Ishikawa (cell line): ENCODE results near the gene VWDE.

Experiments used
- CEBPB ChIP-seq: IDR thresholded peaks from 2 replicates; pipeline ENCODE4 v1.6.1; 2012
- CREB1 ChIP-seq: IDR thresholded peaks from 2 replicates; pipeline ENCODE4 v1.6.1; 2012; ENCODE audit warnings: low read depth
- EGR1 ChIP-seq: IDR thresholded peaks from 2 replicates; pipeline ENCODE4 v1.6.1; 2012
- EP300 ChIP-seq: IDR thresholded peaks from 2 replicates; pipeline ENCODE4 v1.6.1; 2012; ENCODE audit warnings: borderline replicate concordance
- FOXM1 ChIP-seq: IDR thresholded peaks from 2 replicates; pipeline ENCODE4 v1.6.1; 2012; ENCODE audit warnings: low read depth, borderline replicate concordance
- NFIC ChIP-seq: IDR thresholded peaks from 2 replicates; pipeline ENCODE4 v1.6.1; 2012
- RAD21 ChIP-seq: IDR thresholded peaks from 2 replicates; pipeline ENCODE4 v1.6.1; 2012; ENCODE audit warnings: low read depth
- TAF1 ChIP-seq: IDR thresholded peaks from 2 replicates; pipeline ENCODE4 v1.6.1; 2012; ENCODE audit warnings: low read depth, mild to moderate bottlenecking
- TCF12 ChIP-seq: IDR thresholded peaks from 2 replicates; pipeline ENCODE4 v1.6.1; 2012; ENCODE audit warnings: low read depth
- TEAD4 ChIP-seq: IDR thresholded peaks from 2 replicates; pipeline ENCODE4 v1.6.1; 2012
- YY1 ChIP-seq: IDR thresholded peaks from 2 replicates; pipeline ENCODE4 v1.6.1; 2012; ENCODE audit warnings: low read depth
- ZBTB7A ChIP-seq: IDR thresholded peaks from 2 replicates; pipeline ENCODE4 v1.6.1; 2012; ENCODE audit warnings: low read depth
- TF ChIP-seq, protein P1 (sequence below): IDR thresholded peaks from 2 replicates; pipeline ENCODE4 v1.6.1; 2012; ENCODE audit warnings: low read depth, mild to moderate bottlenecking
- TF ChIP-seq, protein P2 (sequence below): IDR thresholded peaks from 2 replicates; pipeline ENCODE4 v1.6.1; 2012
- TF ChIP-seq, protein P3 (sequence below): IDR thresholded peaks from 2 replicates; pipeline ENCODE4 v1.6.1; 2012

The VWDE gene

DNA sequence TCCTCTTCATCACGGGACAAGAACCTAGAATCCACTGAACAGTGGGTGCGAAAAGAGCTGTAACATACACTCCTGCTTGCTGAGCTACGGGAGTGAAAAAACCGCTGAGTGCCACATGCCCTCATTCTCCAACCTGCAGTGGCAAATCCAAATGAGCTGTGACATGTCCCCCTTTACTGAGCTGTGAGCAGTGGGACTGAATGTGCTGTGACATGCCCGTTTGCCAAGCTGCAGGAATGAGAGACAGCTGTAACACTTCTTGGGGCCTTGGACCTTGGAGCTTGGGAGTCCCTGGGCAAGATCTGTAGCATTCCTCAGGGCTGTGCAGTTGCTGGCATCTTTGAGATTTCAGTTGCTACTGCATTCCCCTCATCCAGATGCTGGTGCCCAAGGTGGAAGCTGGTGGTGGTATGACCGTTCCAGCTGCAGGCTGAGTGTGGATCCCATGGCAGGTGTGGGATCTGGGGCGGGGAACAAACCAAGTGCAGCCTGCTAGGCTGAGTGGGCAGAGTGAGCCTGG lies 107.6 kb downstream of the VWDE start:
- no peak for TF ChIP-seq TAF1

DNA sequence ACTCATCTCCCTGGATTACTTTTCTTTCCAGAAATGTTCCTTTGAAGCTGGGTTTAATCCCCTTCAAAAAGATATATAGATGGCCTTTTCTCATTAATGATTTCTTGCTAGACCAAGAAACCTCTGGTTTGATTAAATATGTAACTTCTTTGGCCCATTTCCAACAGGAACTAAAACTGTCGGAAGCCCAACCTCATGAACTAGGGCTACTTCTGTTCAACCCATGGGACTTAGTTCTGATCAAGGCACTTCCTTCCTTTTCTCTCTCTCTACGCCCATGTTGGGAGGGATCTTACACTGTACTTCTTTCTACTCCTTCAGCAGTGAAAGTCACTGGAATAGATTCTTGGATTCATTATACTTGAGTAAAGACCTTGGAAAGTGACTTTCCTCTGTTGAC lies 109.0 kb downstream of the VWDE start:
- no peak for TF ChIP-seq EP300
- TF ChIP-seq EGR1 = no peak
- TF ChIP-seq FOXM1 = no peak
- TF ChIP-seq TEAD4 = no peak
- TF ChIP-seq ZBTB7A = no peak
- TF ChIP-seq, protein P1, sequence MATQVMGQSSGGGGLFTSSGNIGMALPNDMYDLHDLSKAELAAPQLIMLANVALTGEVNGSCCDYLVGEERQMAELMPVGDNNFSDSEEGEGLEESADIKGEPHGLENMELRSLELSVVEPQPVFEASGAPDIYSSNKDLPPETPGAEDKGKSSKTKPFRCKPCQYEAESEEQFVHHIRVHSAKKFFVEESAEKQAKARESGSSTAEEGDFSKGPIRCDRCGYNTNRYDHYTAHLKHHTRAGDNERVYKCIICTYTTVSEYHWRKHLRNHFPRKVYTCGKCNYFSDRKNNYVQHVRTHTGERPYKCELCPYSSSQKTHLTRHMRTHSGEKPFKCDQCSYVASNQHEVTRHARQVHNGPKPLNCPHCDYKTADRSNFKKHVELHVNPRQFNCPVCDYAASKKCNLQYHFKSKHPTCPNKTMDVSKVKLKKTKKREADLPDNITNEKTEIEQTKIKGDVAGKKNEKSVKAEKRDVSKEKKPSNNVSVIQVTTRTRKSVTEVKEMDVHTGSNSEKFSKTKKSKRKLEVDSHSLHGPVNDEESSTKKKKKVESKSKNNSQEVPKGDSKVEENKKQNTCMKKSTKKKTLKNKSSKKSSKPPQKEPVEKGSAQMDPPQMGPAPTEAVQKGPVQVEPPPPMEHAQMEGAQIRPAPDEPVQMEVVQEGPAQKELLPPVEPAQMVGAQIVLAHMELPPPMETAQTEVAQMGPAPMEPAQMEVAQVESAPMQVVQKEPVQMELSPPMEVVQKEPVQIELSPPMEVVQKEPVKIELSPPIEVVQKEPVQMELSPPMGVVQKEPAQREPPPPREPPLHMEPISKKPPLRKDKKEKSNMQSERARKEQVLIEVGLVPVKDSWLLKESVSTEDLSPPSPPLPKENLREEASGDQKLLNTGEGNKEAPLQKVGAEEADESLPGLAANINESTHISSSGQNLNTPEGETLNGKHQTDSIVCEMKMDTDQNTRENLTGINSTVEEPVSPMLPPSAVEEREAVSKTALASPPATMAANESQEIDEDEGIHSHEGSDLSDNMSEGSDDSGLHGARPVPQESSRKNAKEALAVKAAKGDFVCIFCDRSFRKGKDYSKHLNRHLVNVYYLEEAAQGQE = no peak
- TF ChIP-seq YY1 = no peak
- no peak for TF ChIP-seq TCF12
- TF ChIP-seq, protein P2, sequence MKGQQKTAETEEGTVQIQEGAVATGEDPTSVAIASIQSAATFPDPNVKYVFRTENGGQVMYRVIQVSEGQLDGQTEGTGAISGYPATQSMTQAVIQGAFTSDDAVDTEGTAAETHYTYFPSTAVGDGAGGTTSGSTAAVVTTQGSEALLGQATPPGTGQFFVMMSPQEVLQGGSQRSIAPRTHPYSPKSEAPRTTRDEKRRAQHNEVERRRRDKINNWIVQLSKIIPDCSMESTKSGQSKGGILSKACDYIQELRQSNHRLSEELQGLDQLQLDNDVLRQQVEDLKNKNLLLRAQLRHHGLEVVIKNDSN = no peak
- no peak for TF ChIP-seq RAD21
- no peak for TF ChIP-seq NFIC
- TF ChIP-seq CREB1 = no peak
- TF ChIP-seq, protein P3, sequence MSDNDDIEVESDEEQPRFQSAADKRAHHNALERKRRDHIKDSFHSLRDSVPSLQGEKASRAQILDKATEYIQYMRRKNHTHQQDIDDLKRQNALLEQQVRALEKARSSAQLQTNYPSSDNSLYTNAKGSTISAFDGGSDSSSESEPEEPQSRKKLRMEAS = no peak
- TF ChIP-seq CEBPB = no peak

DNA sequence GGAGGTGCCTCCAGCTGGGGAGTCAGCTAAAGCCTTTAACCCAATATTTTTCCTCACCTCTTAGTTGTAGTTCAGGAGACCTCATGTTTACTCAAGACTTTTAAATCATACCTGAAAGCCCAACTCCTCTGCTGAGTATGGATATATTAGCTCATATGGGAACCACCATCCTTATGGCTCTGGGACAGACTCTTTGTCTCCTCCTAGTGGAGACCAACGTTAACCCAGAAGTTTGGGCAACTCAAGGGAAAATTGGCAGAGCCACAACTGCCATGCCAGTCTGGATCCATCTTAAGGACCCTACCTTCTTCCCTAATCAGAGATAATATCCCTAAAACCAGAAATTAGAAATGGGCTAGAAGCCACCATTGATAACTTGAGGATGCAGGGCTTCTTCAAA lies 111.8 kb downstream of the VWDE start:
- no peak for TF ChIP-seq NFIC
- no peak for TF ChIP-seq EP300
- TF ChIP-seq, protein P1 = no peak
- TF ChIP-seq RAD21 = peak; percentile 20; the same call in 1 of the 2 replicates
- TF ChIP-seq TCF12 = no peak
- TF ChIP-seq, protein P3 = no peak

DNA sequence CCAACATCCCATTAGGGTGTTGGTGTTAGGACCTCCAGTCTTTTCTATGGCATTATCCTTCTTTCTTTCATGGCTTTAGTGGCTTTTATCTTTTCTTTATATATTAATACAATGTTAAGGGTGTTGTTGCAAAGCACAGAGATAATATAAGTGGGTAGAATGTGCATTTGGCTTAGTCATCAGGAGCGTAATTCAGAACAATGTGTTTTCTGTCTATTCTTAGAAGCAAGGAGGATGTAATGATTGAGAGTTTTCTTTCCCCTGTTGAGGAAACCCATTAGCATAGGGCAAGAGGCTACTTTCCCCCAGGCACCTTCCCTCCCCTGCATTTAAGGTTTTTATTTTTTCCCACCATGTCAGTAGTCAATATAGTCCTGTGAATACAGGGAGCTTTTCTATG lies 112.9 kb downstream of the VWDE start:
- TF ChIP-seq CEBPB (no peak), CREB1 (no peak), RAD21 (no peak), ZBTB7A (no peak), FOXM1 (no peak), EGR1 (no peak), TCF12 (no peak), NFIC (no peak), TAF1 (no peak), YY1 (no peak), EP300 (no peak)
- TF ChIP-seq, protein P3 = no peak
- TF ChIP-seq, protein P1 = no peak
- TF ChIP-seq, protein P2 = no peak

DNA sequence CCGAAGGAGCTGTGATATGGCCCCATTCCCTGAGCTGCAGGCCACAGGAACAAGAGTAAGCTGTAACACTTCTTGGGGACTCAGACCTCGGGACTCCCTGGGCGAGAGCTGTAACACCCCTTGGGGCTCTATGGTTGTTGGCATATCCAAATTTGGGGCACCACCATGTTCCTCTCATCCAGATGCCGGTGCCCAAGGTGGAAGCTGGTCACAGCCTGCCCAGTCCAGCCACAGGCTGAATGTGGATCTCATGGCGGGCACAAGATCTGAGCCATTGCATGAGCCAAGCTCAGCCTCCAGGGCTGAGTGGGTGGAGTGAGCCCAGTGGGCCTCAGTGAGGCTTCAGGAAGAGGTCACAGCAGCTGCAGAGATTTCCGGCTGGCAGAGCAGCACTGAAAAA lies 113.7 kb downstream of the VWDE start:
- TF ChIP-seq, protein P1 = no peak
- TF ChIP-seq EP300 (no peak), RAD21 (no peak), TAF1 (no peak), EGR1 (no peak)
- TF ChIP-seq, protein P2 = no peak
